ENCODE measurements around the gene USH2A.
A peak's percentile ranks its signal among the peaks of the same experiment; 100 is the strongest.

Gene USH2A

GRCh38 chr1:215789981-215790380, 633.3 kb downstream of the USH2A start:
- no peaks in the 10 kb centered on the region for H3K27me3 ChIP-seq (ENCODE audit: control insufficient read depth in 3 of 3, insufficient read depth in 3 of 3, low read depth in 1 of 3, low read length in 3 of 3)
- no peak overlapping the region for H3K23ac ChIP-seq (ENCODE audit: low read depth, low read length, poor library complexity)
- no peak overlapping the region for H3K4me3 ChIP-seq (ENCODE audit: low read length in 2 of 2)
- H2BK12ac ChIP-seq (ENCODE audit: low read length): no peak overlapping the region
- no peak overlapping the region for H2AFZ ChIP-seq (ENCODE audit: low read length)
- H2BK15ac ChIP-seq (ENCODE audit: low read length): no peak overlapping the region
- no peak overlapping the region for H2BK5ac ChIP-seq (ENCODE audit: low read length)
- WGBS, 2 donors (ENCODE audit: extremely low coverage in 2 of 2, insufficient read length in 2 of 2, insufficient replicate concordance in 1 of 2): no CpG with 5 or more reads among the region's 3 CpGs
- H3K4me1 ChIP-seq (ENCODE audit: control insufficient read depth in 2 of 2, insufficient read depth in 1 of 2, low read depth in 1 of 2, low read length in 2 of 2): no peaks in the 10 kb centered on the region
- H3K18ac ChIP-seq (ENCODE audit: low read length): no peak overlapping the region
- no peak overlapping the region for H4K8ac ChIP-seq (ENCODE audit: low read depth, low read length)
- H2BK120ac ChIP-seq (ENCODE audit: low read depth, low read length): no peak overlapping the region
- no peaks in the 10 kb centered on the region for H3K9me3 ChIP-seq (replicated peaks in 1 of 2; ENCODE audit: control insufficient read depth in 2 of 2, insufficient read depth in 1 of 2, low read depth in 1 of 2, low read length in 2 of 2)
- H3K36me3 ChIP-seq (replicated peaks in 1 of 2; ENCODE audit: control insufficient read depth in 2 of 2, insufficient read depth in 2 of 2, low read length in 2 of 2): no peaks in the 10 kb centered on the region
- H3K79me1 ChIP-seq (ENCODE audit: low read depth, low read length): no peaks in the 10 kb centered on the region
- H3K4me2 ChIP-seq (ENCODE audit: insufficient read depth, low read length, poor library complexity, severe bottlenecking): no peak overlapping the region
- no peak overlapping the region for H3K14ac ChIP-seq (ENCODE audit: low read length)
- DNase-seq (ENCODE audit: low spot score): no peak
- H3K4ac ChIP-seq (ENCODE audit: low read length): no peak overlapping the region
- H4K91ac ChIP-seq (ENCODE audit: low read depth, low read length, poor library complexity): no peak overlapping the region
- H2AK5ac ChIP-seq (ENCODE audit: low read depth, low read length): no peak overlapping the region
- no peak overlapping the region for H3K27ac ChIP-seq (replicated peaks; ENCODE audit: low read length)
- no peak overlapping the region for H3K9ac ChIP-seq (ENCODE audit: low read depth, low read length, poor library complexity)

DNA sequence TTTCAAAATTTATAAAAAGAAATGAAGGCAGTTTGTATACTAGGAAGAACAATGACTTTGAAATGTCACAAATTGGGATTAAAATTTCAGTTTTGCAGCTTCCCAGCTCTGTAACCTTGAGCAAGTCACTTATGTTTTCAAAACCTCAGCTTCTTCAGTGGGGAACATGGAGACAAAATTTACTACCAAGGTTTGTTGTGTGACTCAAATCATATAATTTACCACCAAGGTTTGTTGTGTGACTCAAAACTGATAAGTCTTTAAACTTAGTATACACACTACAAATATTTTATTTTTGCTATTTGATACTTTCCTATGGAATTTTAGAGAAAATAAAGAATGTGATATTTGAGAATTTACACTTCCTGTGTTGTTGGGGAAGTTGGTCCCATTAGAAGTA, 636.3 kb downstream of the USH2A start:
- H3K27ac ChIP-seq (replicated peaks; ENCODE audit: low read length): no peak overlapping the region
- DNase-seq (ENCODE audit: low spot score): no peak
- H3K9me3 ChIP-seq (replicated peaks in 1 of 2; ENCODE audit: control insufficient read depth in 2 of 2, insufficient read depth in 1 of 2, low read depth in 1 of 2, low read length in 2 of 2): no peaks in the 10 kb centered on the region
- H3K27me3 ChIP-seq (ENCODE audit: control insufficient read depth in 3 of 3, insufficient read depth in 3 of 3, low read depth in 1 of 3, low read length in 3 of 3): no peaks in the 10 kb centered on the region
- no peak overlapping the region for H2BK15ac ChIP-seq (ENCODE audit: low read length)
- H3K79me1 ChIP-seq (ENCODE audit: low read depth, low read length): no peaks in the 10 kb centered on the region
- H3K9ac ChIP-seq (ENCODE audit: low read depth, low read length, poor library complexity): no peak overlapping the region
- no peak overlapping the region for H3K4ac ChIP-seq (ENCODE audit: low read length)
- no peak overlapping the region for H2BK12ac ChIP-seq (ENCODE audit: low read length)
- H2BK120ac ChIP-seq (ENCODE audit: low read depth, low read length): no peak overlapping the region
- H4K8ac ChIP-seq (ENCODE audit: low read depth, low read length): no peak overlapping the region
- H3K14ac ChIP-seq (ENCODE audit: low read length): no peak overlapping the region
- no peaks in the 10 kb centered on the region for H3K36me3 ChIP-seq (replicated peaks in 1 of 2; ENCODE audit: control insufficient read depth in 2 of 2, insufficient read depth in 2 of 2, low read length in 2 of 2)
- H2AK5ac ChIP-seq (ENCODE audit: low read depth, low read length): no peak overlapping the region
- no peak overlapping the region for H2BK5ac ChIP-seq (ENCODE audit: low read length)
- no peak overlapping the region for H3K4me2 ChIP-seq (ENCODE audit: insufficient read depth, low read length, poor library complexity, severe bottlenecking)
- no peak overlapping the region for H3K23ac ChIP-seq (ENCODE audit: low read depth, low read length, poor library complexity)
- H3K4me1 ChIP-seq (ENCODE audit: control insufficient read depth in 2 of 2, insufficient read depth in 1 of 2, low read depth in 1 of 2, low read length in 2 of 2): no peaks in the 10 kb centered on the region
- no peak overlapping the region for H2AFZ ChIP-seq (ENCODE audit: low read length)
- no peak overlapping the region for H4K91ac ChIP-seq (ENCODE audit: low read depth, low read length, poor library complexity)
- no peak overlapping the region for H3K18ac ChIP-seq (ENCODE audit: low read length)
- H3K4me3 ChIP-seq (ENCODE audit: low read length in 2 of 2): no peak overlapping the region

DNA sequence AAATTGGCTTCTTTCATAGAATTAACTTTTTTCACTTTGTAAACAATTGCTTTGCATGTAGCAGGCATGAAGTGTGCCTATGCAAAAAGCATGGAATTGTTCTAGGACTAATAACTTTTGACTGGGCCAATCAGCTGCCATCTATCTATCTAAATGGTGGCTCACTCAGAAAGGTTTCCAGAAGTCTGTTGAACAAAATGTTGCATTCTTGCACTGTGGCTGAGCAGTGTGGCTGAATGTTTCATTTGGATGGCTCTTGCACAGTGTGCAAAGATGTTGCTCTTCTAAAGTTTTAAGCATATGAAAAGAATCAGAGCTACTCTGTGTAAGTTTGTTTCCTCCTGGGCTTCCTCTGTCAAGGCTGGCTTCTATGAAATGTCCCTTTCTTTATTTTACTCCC, 642.6 kb downstream of the USH2A start:
- H3K18ac ChIP-seq (ENCODE audit: low read length): no peak overlapping the region
- no peak overlapping the region for H2BK120ac ChIP-seq (ENCODE audit: low read depth, low read length)
- no peak overlapping the region for H2BK12ac ChIP-seq (ENCODE audit: low read length)
- no peaks in the 10 kb centered on the region for H3K36me3 ChIP-seq (replicated peaks in 1 of 2; ENCODE audit: control insufficient read depth in 2 of 2, insufficient read depth in 2 of 2, low read length in 2 of 2)
- H4K8ac ChIP-seq (ENCODE audit: low read depth, low read length): no peak overlapping the region
- no peak for DNase-seq (ENCODE audit: low spot score)
- H3K4me2 ChIP-seq (ENCODE audit: insufficient read depth, low read length, poor library complexity, severe bottlenecking): no peak overlapping the region
- H3K79me1 ChIP-seq (ENCODE audit: low read depth, low read length): no peaks in the 10 kb centered on the region
- no peaks in the 10 kb centered on the region for H3K9me3 ChIP-seq (replicated peaks in 1 of 2; ENCODE audit: control insufficient read depth in 2 of 2, insufficient read depth in 1 of 2, low read depth in 1 of 2, low read length in 2 of 2)
- no peak overlapping the region for H3K4me3 ChIP-seq (ENCODE audit: low read length in 2 of 2)
- no peak overlapping the region for H3K14ac ChIP-seq (ENCODE audit: low read length)
- H2BK15ac ChIP-seq (ENCODE audit: low read length): no peak overlapping the region
- H2AFZ ChIP-seq (ENCODE audit: low read length): peak overlapping the region; percentile 49
- H2BK5ac ChIP-seq (ENCODE audit: low read length): no peak overlapping the region
- no peak overlapping the region for H2AK5ac ChIP-seq (ENCODE audit: low read depth, low read length)
- no peak overlapping the region for H3K27ac ChIP-seq (replicated peaks; ENCODE audit: low read length)
- H3K23ac ChIP-seq (ENCODE audit: low read depth, low read length, poor library complexity): no peak overlapping the region
- no peaks in the 10 kb centered on the region for H3K4me1 ChIP-seq (ENCODE audit: control insufficient read depth in 2 of 2, insufficient read depth in 1 of 2, low read depth in 1 of 2, low read length in 2 of 2)
- no peak overlapping the region for H3K4ac ChIP-seq (ENCODE audit: low read length)
- no peak overlapping the region for H3K9ac ChIP-seq (ENCODE audit: low read depth, low read length, poor library complexity)
- no peaks in the 10 kb centered on the region for H3K27me3 ChIP-seq (ENCODE audit: control insufficient read depth in 3 of 3, insufficient read depth in 3 of 3, low read depth in 1 of 3, low read length in 3 of 3)
- no peak overlapping the region for H4K91ac ChIP-seq (ENCODE audit: low read depth, low read length, poor library complexity)

DNA sequence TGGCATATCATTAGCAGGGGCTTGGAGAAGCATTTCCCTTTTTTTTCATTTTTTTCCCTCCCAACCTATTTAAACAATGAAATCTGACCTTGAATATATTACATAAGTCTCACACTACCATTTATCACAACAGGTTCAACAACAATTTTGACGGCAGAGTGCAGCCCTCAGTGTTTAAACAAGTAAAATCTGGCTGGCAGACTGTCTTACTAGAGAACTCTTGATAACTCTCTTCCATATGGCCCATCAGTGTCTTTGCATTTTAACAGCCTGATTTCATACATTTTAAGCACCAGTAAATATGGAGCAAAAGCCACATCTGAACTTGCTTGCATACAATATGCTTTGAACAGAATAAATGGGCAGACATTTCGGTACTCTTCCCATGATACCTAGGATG, 643.1 kb downstream of the USH2A start:
- Histone ChIP-seq H3K36me3 (replicated peaks in 1 of 2; ENCODE audit: control insufficient read depth in 2 of 2, insufficient read depth in 2 of 2, low read length in 2 of 2) (no peaks in the 10 kb centered on the region), H2AFZ (ENCODE audit: low read length) (no peak overlapping the region), H3K27me3 (ENCODE audit: control insufficient read depth in 3 of 3, insufficient read depth in 3 of 3, low read depth in 1 of 3, low read length in 3 of 3) (no peaks in the 10 kb centered on the region), H4K91ac (ENCODE audit: low read depth, low read length, poor library complexity) (no peak overlapping the region), H3K23ac (ENCODE audit: low read depth, low read length, poor library complexity) (no peak overlapping the region), H2BK15ac (ENCODE audit: low read length) (no peak overlapping the region), H3K14ac (ENCODE audit: low read length) (no peak overlapping the region), H3K4me3 (ENCODE audit: low read length in 2 of 2) (no peak overlapping the region), H4K8ac (ENCODE audit: low read depth, low read length) (no peak overlapping the region), H2BK120ac (ENCODE audit: low read depth, low read length) (no peak overlapping the region), H3K4ac (ENCODE audit: low read length) (no peak overlapping the region), H3K9ac (ENCODE audit: low read depth, low read length, poor library complexity) (no peak overlapping the region), H3K27ac (replicated peaks; ENCODE audit: low read length) (no peak overlapping the region), H3K18ac (ENCODE audit: low read length) (no peak overlapping the region), H3K9me3 (replicated peaks in 1 of 2; ENCODE audit: control insufficient read depth in 2 of 2, insufficient read depth in 1 of 2, low read depth in 1 of 2, low read length in 2 of 2) (no peaks in the 10 kb centered on the region), H2BK12ac (ENCODE audit: low read length) (no peak overlapping the region), H3K4me1 (ENCODE audit: control insufficient read depth in 2 of 2, insufficient read depth in 1 of 2, low read depth in 1 of 2, low read length in 2 of 2) (no peaks in the 10 kb centered on the region), H2AK5ac (ENCODE audit: low read depth, low read length) (no peak overlapping the region), H3K4me2 (ENCODE audit: insufficient read depth, low read length, poor library complexity, severe bottlenecking) (no peak overlapping the region), H2BK5ac (ENCODE audit: low read length) (no peak overlapping the region), H3K79me1 (ENCODE audit: low read depth, low read length) (no peaks in the 10 kb centered on the region)
- no peak for DNase-seq (ENCODE audit: low spot score)
- WGBS, 2 donors (ENCODE audit: extremely low coverage in 2 of 2, insufficient read length in 2 of 2, insufficient replicate concordance in 1 of 2): no CpG with 5 or more reads among the region's 2 CpGs

Measured in neuronal stem cell (in vitro differentiated cells).